Upper lobe of left lung (tissue), 4 donors: ENCODE results near the gene MYBBP1A.

Experiments used
- EP300 ChIP-seq, 4 donors: sonication (generic); formaldehyde crosslinking; IDR thresholded peaks; one replicate each; pipeline ENCODE4 v1.5.1; 2017; ENCODE audit warnings: antibody characterized with exemption in 4 of 4, control low read depth in 2 of 4
- TF ChIP-seq, protein P1 (sequence below), 6 experiments: fragments of 450-650 bp in 4 of 6; fragments of 200-600 bp in 2 of 6; sonication (generic) in 2 of 6; IDR thresholded peaks; one replicate each; pipeline ENCODE4 v1.5.1; 2016 to 2019; ENCODE audit warnings: antibody characterized with exemption in 6 of 6

DNA sequence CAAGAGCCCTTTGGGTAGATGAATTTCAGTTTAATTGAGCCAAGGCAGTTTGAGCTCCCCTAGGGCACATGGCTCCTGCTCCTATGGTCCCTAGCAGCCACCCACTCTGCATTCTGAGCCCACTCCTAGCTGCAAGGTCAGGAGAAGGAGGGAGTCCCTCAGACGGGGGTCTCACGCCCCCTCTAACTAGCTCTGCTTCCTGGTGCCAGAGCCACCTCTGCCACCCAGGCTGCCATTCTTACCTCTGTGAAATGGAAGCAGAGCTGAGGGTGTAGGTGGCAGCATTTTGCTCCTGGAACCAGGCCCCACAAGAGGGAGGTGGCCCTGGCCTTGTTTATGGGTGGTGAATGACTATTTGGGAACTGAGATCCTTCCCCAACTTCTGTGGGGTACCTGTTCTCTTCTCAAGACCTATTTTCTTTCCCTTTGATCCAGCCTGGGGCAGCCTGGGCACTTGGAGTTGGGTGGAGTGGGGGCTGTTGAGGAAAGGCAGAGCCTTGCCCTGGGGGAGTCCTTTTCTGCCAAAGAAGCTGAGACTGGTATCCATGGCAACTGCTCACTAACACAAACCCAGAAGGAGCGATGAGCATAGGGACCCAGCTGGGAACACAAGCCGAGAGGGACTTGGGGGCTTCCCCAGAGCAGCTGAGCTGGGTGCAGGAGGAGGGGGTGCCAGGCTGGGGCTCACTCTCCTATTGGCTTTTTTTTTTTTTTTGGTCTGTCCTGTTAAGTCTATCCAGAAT, 51.7 kb downstream of the MYBBP1A start:
- TF ChIP-seq, protein P1, sequence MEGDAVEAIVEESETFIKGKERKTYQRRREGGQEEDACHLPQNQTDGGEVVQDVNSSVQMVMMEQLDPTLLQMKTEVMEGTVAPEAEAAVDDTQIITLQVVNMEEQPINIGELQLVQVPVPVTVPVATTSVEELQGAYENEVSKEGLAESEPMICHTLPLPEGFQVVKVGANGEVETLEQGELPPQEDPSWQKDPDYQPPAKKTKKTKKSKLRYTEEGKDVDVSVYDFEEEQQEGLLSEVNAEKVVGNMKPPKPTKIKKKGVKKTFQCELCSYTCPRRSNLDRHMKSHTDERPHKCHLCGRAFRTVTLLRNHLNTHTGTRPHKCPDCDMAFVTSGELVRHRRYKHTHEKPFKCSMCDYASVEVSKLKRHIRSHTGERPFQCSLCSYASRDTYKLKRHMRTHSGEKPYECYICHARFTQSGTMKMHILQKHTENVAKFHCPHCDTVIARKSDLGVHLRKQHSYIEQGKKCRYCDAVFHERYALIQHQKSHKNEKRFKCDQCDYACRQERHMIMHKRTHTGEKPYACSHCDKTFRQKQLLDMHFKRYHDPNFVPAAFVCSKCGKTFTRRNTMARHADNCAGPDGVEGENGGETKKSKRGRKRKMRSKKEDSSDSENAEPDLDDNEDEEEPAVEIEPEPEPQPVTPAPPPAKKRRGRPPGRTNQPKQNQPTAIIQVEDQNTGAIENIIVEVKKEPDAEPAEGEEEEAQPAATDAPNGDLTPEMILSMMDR (IDR thresholded peaks at IDR 0.05), result no peak
- TF ChIP-seq EP300 (IDR thresholded peaks at IDR 0.05), result no peak
